HG03571 (cell line): ENCODE measurements around the gene NECTIN1.

Source experiments
- ATAC-seq: cut with Tn5 transposase; IDR thresholded peaks from one replicate; pipeline ENCODE4 v1.9.1; 2021; ENCODE audit not compliant: unreplicated experiment

Gene NECTIN1

DNA sequence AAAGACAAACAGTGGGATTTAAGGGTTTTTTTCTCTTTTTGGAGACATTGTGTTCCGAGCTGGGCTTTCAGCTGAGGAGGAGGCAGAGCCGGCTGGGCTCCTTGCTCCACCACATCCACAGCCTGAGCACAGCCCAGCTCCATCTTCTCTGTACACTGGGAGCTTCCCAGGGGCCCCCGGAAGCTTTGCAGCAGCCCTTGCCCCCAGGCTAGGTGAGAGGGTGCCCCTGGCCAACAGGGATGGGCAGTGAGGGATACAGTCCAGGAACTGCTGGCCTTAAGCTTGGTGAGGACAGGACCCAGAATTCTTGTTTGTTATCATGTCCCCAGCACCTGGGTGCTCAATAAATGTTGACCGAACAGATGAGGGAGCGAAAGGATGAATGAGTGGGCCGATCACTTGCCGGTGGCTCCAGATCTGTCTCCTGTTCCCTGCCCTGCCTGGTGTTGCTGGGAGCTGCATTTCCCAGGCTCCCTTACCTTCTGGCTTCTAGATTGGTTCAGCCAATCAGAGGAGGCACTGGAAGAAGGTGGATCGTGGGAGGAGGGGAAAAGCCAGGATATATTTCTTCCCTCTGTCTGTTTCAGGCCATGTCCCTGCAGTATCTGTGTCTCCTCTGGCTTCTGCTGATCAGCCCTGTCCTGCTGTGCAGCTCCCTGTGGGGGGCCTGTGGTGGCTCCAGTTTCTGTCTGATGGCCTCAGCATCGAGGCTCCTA is 26.5 kb upstream of the NECTIN1 start:
- ATAC-seq, result no peak

GRCh38 chr11:119754656-119755355 is 25.8 kb upstream of the NECTIN1 start:
- no peak for ATAC-seq

DNA sequence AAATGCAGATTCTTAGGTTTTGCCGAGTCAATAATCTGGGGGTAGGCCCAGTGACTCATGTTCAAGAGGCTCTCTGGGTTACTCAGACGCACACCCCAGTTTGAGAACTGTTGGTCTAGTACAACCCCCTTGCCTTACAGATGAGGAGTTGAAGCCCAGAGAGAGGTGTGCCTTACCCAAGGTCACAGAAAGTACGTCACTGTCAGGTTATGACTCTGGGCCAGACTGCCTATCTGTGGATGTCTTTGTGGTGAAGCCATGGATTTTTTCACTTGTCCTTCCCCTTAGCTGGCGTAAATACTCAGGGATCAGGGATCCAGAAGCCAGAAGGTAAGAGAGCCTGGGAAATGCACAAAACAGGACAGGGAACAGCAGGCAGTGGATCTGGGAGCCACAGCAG is 25.2 kb upstream of the NECTIN1 start:
- ATAC-seq, result no peak

- no peak for ATAC-seq
Measured at GRCh38 chr11:119752946-119753345, 23.9 kb upstream of the NECTIN1 start.

- no peak for ATAC-seq
Measured at GRCh38 chr11:119752345-119752871, 23.4 kb upstream of the NECTIN1 start.

DNA sequence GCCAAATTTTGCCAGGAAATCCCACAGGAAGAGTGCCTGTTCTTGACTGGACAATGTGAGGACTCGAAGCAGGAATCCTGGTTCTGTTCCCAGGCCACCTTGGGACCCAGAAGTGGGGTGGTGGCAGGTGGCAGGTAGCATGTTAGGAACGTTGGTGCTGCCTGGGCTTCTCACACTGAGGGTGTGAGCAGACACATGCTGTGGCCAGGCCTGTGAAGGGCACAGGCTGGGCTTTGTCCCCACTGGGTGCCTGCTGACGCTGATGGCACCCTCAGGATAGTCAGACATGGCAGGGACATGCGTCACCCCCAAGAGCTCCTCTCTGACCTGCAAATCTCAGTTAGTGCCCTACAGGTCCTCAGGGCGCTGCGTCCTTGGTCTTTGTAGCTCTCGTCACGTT is 21.1 kb upstream of the NECTIN1 start:
- ATAC-seq, result no peak

GRCh38 chr11:119749006-119749565 is 20.1 kb upstream of the NECTIN1 start:
- ATAC-seq, result no peak

GRCh38 chr11:119747868-119748660 is 19.1 kb upstream of the NECTIN1 start:
- ATAC-seq, result no peak

DNA sequence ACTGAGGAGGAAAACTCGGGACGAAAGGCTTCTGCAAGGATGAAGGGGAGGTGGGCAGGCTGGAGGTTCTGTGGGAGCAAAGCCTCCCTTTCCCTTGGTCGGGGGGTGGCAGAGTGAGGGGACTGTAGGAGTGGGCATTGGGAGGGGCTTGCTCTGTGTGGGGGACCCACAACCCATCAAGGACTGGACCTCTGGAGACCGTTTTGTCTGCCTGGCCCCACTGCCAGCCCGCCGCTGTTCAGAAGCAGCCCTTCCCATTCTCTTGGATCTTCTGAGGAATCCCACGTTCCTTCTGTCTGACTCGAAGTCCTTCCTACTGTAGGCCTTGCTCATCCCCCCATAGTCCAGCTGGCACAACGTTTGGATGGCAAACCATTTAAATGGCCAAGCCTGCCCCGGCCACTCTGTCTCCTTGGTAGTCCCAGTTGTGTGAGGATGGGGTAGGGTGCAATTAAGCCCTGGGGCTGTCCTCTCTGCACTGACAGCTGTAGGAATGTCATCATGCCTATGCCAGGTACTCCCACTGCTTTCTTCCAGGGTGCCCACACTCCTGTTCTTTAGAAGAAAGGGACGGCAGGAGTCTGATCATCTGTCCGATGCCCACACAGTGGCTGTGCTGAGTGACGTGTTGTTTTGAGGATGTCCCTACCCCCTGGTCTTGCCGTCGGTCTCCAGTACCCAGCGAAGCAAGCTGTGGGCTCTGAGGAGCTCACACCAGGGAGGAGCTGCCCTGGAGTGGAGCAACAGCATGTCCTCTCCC is 17.0 kb upstream of the NECTIN1 start:
- no peak for ATAC-seq

GRCh38 chr11:119745112-119745511 is 16.1 kb upstream of the NECTIN1 start:
- ATAC-seq, result no peak

GRCh38 chr11:119744577-119744976 is 15.6 kb upstream of the NECTIN1 start:
- no peak for ATAC-seq

- no peak for ATAC-seq
Measured at GRCh38 chr11:119743006-119743405, 14.0 kb upstream of the NECTIN1 start.

GRCh38 chr11:119742263-119742861 is 13.4 kb upstream of the NECTIN1 start:
- ATAC-seq, result no peak

DNA sequence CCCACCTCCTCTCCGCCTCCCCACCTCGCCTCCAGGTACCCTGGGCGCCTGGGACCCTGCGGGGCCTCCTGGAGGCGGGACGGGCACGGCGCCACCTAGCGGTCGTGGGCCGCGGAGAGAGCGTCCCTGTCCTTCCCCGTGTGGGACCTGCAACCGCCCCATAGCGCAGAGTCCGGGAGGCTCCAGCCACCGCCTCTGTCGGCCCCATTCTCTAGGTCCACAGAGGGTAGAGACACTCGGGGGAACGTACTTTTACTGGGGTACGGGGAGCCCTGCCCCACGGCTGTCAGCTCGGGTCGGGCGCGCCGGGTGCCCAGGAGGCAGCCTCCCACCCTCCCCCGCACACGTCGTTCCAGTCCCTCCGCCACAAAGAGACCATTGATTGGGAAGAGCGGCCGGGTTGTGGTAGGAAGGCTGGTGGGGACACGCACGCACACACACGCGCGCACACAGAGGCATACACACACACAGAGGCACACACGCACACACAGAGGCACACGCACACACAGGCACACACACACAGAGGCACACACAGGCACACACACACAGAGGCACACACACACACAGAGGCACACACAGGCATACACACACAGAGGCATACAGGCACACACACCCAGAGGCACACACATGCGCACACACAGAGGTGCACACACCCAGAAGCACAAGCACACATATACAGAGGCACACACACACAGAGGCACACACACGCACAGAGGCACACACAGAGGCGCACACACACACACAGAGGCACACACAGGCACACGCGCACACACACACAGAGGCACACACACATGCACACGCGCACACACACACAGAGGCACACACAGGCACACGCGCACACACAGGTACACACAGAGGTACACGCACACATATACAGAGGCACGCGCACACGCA is 12.6 kb upstream of the NECTIN1 start:
- ATAC-seq, result no peak

GRCh38 chr11:119739975-119740374 is 11.0 kb upstream of the NECTIN1 start:
- ATAC-seq, result no peak

DNA sequence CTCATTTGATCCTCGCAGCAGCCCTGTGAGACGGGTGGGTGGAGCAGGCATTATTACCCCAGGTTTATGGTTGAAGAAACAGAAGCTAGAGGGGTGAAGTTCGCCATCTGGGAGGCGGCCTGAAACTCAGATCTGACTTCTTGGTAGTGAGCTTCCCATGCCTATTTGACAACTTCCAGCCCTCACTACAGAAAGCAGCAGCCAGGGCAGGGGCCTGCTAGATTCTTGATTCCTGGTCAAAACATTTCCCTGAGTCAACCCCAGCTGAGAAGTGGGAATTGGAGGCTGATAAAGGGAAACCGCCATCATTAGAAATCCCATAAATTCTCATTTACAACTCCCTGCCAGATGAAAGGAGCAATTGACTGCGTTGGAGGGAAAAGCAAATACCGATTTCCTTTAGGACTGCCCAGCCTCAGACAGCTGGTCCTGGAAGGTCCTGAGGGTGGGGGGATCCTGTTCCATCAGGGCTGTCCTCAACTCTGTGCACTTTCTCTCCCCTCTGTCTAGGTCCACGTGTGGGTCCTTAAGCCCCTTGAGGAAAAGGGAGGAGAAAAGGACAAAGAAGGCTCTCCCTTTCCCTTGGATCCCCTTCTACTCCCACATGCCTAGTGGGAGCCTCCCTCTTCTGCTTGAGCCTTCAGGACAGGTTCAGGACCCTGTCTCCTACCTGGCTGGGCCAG is 10.2 kb upstream of the NECTIN1 start:
- ATAC-seq, result no peak

GRCh38 chr11:119738059-119738439 is 9.0 kb upstream of the NECTIN1 start:
- ATAC-seq, result no peak

DNA sequence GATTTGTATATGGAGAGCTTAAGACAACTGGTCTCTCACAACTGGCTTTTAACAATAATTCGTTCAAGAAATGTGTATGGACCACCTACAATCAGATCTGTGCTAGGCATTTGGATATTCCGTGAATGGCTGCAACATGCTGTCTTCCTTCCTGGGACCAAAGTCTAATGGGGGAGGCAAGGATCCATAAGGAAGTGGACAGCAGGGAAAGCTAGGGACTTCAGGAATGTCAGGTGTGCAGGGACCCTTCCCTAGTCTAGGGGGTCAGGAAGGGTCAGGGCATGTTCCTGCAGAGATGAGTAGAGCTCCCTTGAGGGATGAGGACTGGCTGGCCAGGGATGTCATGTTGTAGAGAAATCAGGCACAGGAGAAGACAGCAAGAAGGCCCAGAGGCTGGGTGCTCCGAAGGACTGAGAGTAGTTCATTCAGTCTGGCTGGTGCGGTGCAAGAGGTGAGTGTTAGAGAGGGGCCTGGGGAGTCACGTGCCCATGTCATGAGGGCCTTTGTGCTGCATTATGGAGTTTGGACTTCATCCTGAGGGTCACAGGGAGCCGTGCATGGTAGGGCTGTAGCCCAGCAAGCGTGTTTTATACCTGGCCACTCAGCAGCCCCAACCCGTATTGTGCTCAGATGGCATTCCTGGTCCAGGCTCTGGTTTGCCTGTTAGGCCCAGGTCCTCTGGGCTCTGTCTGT is 8.5 kb upstream of the NECTIN1 start:
- ATAC-seq, result no peak
